Stimulated activated CD8-positive, alpha-beta memory T cell treated with anti-CD3 and anti-CD28 coated beads, Interleukin-7, amount 100 ng/mL, for 48 hours (primary cell): ENCODE results near the gene RABGGTA.
"Not testable (repeated sequence)": the region's sequence is repeated elsewhere in the genome, so short reads cannot be mapped to it uniquely, and the experiment has no call there.

Experiments
- DNase-seq, 2 donors: peaks; one replicate each; pipeline ENCODE4 v3.0.0-alpha.2; 2020; ENCODE audit warnings: low read depth in 1 of 2; ENCODE audit errors: extremely low read depth in 1 of 2

The RABGGTA gene

DNA sequence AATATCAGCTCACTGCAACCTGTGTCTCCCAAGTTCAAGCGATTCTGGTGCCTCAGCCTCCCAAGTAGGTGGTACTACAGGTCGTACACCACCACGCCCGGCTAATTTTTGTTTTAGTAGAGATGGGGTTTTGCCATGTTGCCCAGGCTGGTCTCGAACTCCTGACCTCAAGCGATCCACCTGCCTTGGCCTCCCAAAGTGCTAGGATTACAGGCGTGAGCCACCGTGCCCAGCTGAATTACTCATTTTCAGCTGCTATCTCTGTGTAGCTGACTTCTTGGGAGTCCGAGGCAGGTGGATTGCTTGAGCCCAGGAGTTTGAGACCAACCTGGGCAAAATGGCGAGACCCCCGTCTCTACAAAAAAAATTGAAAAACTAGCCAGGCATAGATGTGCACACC, 26.0 kb downstream of the RABGGTA start:
- DNase-seq = not testable (repeated sequence)

DNA sequence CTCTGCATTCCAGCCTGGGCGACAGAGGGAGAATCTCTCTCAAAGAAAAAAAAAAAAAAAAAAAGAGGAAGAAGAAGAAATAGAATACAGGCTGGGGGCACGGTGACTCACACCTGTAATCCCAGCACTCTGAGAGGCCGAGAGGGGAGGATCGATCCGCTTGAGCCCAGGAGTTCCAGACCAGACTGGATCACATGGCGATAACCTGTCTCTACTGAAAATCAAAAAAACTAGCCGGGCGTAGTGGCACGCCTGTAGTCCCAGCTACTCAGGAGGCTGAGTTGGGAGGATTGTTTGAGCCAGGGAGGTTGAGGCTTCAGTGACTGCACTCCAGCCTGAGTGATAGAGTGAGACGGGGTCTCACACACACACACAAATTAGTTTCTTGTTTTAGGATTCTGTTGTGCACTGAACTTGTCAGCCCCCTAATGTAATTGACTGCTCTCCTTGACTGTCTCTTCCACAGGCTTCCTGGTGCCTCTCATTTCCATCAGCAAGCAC, 28.0 kb downstream of the RABGGTA start:
- DNase-seq = no peak

DNA sequence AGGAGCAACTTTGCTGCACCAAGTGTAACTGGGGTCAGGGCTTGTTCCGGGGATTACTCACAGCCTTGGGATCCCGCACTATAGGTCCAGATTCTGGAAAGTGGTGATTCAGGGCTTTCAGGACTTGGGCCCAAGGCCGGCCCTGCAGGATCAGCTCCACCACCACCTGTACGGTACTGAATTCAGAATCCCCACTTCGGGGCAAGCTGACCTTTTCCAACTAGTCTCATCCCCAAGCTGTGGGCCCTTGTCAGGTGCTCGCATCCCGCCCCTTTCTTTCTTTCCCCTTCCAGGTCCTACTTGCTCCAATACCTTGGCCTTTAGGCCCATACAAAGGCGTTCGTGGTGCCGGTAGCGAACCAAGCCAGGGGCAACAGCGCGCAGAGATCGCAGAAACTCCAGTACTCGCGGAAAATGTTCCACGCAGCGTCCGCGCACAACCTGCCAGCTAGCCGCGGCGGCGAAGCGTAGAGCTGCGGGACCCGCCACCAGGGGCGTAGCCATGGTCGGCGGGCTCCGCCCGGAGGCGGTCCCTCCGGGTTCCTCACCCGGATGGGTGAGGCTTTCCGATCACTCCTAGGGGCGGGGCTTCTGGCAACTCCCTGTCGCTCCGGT, 29.5 kb downstream of the RABGGTA start:
- DNase-seq = peak; percentile 89 to 90

DNA sequence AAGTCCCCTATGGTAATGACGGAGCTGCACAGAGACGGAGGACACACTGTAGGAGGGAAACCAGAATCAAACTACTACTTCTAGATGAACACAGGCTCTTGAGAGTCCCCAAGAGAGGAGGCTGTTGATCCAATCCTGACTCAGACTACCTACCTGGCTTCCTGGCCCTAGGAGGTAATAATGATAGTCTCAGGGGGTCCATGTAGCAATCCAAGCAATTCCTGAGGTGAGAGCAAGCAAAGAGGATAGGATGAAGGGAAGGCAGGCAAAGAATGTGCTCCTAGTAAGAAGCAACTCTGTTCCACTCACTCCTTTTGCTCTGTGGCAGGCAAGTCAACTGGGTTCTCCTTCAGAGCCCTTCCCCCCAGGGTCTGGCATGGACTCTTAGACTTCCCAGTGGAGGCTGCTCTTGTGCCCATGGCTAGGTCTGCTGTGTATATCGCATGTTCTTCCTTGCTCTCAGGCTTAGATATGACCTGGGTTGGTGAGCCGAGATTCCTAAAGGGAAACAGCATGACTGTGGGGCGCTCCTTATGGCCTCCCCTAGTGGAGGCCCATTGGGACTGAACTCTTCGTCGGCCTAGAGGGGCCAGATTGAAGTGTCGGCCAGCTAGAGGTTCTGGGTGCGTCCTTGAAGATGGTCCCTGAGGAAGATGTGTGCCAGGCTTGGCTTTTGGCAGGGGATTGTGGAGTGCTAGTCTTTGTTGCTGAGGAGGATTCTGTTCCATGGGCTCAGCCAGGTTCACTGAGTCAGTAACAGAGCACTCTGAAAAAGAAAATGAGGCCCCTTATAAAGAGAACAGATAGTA, 31.1 kb downstream of the RABGGTA start:
- DNase-seq = no peak

DNA sequence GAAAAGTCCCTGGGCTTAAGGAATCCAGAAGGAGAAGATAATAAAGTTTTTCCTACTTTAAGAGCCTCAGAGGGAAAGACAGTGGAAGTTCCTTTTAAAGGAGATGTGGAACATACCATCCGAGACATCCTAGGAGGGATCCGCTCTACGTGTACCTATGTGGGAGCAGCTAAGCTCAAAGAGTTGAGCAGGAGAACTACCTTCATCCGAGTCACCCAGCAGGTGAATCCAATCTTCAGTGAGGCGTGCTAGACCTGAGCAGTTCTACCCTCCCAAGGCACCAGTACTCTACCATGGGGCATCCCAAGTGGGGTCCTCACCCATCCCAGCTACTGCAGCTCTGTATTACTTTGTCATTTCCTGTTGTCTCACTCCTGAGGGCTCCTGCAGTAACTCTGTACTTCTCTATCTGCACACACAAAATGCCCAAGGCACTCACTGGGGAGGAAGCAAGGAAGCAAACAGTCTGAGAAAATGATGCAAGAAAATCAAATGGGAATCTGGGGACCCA, 32.8 kb downstream of the RABGGTA start:
- DNase-seq = no peak

DNA sequence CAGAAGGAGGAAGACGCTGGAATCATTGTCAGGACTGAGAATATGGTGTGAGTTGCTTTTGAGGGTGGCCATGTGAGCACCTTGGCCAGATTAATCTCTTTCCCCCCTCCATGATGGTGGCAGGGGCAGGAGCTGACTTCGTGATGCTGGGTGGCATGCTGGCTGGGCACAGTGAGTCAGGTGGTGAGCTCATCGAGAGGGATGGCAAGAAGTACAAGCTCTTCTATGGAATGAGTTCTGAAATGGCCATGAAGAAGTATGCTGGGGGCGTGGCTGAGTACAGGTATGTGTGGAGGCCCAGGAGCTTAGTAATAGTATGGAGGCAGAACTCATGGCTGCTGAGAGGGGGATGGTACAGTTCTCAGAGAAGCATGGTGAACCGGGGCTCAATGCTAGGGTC, 33.3 kb downstream of the RABGGTA start:
- no peak for DNase-seq

DNA sequence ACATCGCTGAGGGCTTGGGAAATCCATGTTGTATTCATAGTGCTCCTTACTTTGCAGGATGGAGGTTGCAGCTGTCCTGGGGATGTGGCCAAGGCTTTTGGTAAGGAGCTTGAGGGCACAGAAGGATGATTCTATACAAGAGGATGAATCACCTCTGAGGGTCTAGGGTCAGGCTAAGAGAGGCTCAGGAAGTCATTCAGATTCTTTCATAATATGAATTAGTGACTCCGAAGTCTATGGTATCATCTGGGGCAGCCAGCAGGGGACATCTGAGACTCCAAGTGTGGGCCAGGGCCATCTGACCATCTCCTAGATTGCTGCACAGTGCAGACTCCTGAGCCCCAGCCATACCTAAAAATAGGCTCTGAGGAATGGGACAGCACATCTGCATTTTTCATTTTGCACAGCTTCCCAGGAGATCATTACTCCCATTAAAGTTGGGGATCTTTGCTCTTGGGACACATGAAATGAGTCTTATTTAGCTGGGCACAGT, 33.9 kb downstream of the RABGGTA start:
- no peak for DNase-seq

DNA sequence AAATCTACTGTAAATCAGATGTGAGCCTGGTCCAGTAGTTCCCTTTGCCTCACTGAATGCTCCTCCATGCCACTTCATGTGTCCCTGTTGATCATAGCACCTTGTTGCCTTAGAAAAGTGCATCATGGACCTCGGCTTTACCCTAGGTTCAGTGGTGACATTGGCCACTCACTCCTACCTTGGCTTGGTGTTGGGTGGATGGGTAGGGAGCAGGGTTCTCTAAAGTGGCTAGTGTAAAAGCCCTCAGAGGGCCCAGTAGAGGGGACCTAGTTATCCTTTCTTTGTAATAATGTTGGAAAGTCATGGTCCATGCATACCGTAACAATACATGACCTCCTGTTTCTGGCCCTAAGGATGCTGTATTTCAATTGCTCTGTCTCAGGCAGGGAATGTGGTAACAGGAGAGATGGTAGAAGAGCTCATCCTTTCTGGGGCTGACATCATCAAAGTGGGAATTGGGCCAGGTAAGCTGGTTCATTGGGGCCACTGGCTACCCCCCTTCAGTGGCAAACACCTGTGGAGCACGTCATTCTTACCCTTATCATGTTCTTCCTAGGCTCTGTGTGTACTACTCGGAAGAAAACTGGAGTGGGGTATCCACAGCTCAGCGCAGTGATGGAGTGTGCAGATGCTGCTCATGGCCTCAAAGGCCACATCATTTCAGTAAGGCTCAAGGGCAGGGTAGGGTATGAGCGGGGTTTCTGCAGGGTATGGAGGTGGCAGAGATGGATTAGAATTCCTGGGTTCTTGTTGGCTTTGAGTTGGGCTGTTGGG, 34.5 kb downstream of the RABGGTA start:
- DNase-seq = no peak

DNA sequence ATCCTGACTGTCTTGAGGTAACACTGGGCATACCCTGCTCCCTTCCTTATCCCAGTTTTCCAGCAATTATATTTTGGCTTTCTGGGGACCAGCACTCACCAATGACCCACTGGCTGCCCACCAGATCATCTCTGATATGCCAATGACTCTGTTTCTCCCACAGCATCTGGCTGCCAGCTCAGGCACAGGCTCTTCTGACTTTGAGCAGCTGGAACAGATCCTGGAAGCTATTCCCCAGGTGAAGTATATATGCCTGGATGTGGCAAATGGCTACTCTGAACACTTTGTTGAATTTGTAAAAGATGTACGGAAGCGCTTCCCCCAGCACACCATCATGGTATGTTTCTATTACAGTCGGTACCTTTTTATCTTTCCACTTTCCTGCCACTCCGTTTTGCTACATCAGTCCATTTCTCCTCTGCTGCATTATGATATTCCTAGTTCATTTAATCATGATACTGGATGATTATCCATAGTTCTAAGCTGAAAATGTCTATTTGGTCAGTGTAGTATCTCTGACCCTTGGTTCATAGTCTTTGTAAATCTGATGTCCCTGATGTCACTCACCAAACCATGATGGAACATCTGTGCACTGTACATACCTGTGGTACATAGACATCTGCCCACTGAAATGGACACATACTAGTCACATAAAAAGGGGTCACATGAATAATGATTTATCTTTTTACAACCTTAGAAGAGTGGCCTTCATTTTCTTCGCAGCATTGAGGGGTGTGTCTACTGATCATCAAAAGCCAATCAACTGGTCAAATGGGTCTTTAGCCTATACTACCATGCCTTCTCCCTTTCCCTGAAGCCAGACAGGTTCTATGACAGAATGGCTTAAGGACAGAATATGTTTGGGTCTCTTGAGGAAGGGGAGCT, 35.4 kb downstream of the RABGGTA start:
- DNase-seq = no peak

DNA sequence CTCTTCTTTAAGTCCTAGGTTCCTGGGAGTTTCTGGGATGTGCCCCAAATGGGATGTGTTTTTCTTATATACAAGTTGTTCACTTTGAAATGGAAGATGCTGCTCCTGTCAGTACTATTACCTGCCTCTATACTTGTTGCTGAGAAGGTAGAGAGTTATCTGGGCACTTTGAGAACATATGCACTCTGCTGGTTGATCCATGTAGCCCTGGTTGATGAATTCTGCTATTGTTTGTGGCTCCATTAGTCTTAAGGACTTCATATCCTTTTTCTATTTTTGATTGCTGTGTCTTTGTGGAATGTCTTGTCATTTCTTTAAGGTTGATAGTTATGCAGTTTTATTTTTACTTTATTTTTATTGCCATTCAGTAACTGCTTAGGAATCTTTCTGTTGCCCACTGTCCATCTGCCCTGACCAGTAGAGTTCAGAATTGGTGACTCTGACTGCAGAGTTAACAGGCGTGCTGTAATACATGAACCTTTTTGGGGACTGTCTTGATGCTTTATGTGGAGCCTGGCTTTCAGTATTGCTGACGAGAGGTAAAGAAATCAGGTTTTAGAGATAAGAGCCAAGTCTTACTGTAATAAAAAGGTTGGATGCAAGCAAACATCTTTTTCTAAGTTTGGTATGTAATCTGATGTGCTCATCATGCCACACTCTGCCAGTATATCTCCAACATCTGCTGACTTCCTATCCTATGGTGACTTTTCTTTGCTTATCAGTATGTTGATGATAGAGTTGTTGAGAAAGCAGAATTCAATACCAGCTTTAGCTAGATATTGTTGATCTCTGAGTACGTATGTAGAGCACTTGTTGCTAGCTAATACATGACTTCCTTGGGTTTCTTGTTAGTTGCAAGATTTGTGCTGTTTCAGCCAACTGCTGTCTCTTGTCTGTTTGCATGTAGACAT, 37.0 kb downstream of the RABGGTA start:
- no peak for DNase-seq

DNA sequence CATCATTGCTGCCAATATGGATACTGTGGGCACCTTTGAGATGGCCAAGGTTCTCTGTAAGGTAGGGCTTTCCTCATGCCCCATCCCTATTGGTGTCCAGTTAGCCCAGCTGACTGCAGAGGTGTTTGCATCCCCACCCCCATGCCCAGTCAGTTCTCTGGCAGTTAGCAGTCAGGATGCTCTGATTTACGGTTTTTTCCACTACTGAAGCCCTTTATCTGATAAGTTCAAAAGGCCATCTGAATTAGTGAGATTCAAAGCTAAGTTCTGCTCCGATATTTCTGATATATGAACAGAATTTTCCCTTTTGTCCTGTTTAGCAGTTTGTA, 37.9 kb downstream of the RABGGTA start:
- DNase-seq = no peak

DNA sequence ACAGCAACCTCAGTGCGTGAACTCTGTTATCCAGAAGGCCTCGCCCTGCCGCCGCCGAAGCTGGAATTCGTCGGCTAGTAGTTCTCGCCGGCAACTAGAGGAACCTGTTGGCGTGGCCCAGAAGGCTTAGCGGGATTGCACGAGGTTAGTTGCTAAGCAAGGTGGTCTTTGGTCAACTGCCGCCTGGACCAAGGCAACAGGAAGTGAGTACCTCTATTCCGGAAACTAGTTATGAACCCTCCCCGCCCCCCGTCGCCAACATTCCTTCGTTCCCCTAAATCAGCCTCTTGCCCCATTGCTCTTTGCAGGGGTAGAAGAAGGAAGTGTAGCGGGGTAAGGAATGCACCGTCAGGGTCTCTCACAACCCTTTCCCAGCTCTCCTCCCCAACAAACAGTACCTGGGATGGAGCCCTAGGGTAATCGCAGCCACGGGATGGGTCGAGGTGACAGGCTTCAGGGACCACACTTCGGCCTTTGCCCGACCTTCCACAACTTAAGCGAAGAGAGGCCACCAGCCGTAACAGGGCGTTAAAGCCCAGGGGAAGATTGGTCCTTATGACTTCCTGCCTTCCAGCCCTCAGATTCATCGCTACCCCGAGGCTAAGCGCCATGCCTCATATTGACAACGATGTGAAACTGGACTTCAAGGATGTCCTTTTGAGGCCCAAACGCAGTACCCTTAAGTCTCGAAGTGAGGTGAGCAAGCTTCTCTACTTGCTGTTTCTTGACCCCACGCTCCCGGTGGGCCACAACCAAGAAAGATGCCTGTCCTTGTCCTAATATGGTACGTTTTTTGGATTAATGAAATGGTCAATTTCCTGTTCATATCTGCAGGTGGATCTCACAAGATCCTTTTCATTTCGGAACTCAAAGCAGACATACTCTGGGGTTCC, 38.5 kb downstream of the RABGGTA start, which contains the start of gene GMPR2:
GMPR2 (plus strand) TSS at position 285 of the 893 bp plus-strand sequence; CDS start at position 610, 325 bp downstream.
- no peak for DNase-seq

DNA sequence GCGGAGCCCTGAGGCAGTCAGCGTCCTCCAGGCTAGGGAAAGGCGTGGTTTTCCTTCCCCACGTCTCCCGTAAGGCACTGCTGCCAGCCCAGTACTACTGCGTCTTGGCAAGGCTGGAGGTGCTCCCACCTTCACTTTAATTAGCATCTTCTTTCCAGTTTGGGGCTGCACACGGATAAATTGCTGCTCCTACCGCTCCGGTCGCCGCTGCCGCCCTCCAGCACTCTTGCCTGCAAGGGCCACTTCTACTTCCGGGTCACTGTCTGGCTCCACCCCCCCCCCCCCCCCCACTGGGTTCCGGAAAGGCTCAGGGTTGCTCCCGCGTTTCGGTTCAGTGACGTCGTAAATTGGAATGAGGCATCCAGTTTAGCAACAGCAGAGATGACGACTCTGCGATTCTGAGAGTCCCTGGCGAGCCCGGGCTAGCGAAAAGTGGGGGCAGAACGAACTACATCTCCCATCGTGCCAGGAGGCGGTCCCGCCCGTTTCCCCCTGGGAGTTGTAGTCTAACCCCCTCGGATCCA, 39.2 kb downstream of the RABGGTA start, which contains the start of gene NEDD8:
NEDD8 (minus strand) TSS at position 247 of the 524 bp plus-strand sequence; CDS start at position 147, 100 bp downstream.
- DNase-seq = peak; percentile 78 to 92

DNA sequence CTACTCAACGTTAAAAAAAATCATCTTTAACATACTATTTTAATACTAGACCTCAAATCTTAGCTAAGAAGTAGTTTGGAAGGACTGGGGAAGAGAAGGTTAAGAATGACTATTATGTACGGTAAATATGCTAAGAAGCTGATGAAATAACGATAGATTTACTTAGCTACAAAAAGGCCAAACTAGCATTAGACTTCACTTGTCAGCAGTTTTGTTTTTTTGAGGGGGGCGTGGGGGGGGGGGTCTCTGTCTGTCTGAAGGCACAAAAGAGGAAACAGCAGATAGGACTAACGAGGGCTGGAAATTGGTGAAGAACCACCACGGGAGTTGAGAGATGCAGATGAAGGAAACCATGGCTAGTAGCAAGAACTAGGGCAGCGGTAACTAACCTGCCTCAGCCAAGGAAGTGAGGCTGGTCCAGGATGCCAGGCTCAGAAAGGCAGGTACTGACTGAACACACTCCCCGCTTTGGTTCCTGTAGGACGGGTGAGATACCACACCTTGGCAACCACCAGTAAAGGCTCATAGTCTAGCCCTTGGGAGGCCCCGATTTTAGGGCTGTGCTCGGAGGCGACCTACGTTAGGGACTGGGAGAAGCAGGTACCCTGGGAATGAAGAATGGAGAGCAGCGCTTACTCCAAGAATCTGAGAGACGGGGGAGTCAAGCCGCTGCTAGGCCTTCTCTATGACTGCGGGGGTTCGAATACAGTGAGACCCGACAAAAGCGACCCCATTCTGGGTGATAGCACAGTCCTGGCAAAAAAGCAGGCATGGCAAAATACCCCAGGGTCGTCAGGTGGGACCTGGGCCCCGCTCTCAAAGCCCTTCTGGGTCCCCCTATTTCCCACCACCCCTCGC, 39.9 kb downstream of the RABGGTA start:
- DNase-seq = no peak

DNA sequence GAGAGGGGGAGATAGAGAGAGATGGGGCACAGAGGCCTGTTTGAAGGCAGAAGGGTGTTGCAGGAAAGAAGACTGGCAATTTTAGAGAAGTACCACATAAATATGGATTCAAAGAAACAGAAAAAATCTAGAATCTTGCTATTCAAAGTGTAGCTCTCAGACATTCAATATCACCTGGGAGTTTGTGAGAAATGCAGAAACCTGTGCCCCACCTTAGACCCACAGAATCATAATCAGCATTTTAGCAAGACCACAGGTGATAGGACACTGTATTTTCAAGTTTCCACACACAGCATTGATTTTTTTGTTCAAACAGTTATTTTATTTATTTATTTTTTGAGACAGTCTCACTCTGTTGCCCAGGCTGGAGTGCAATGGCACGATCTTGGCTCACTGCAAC, 42.5 kb downstream of the RABGGTA start:
- DNase-seq = no peak

DNA sequence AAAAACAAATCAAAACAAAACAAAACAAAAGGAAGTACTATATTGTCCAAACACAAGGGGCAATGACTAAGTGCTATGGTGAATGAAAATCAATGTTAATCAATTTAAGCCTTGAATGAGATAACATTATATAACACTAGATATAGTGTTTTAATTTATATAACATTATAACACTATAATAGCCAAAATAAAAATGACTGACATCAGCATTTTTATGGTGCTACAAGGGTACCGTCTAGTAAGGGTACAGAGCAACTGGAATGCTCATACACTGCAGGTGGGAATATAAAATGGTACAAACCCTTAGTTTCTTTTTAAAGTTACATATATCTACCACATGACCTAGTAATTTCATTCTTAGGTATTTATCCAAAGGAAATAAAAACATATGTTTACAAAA, 44.9 kb downstream of the RABGGTA start:
- DNase-seq = no peak

DNA sequence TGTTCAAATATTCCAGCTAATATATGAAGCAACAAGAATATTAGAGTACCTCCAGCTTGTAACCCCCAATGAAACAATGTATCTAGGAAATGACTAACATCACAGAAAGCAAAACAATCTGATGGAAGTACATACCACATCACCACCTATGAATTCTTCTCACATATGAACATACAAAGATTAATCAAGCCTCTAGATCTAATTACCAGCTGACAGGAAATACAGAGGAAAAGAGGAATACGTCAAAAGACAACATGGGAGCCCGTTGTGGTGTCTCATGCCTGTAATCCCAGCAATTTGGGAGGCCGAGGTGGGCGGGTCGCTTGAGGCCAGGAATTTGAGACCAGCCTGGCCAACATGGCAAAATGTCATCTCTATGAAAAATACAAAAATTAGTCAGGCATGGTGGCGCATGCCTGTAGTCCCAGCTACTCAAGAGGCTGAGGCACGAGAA, 46.8 kb downstream of the RABGGTA start:
- no peak for DNase-seq
